Measurements from ENCODE around the gene PPFIA2. TPM values are rescaled to one million over a fixed set of nuclear protein-coding genes. Genes with fewer than 3 reads are reported as not detected.
"Not testable (repeated sequence)": the region's sequence is repeated elsewhere in the genome, so short reads cannot be mapped to it uniquely, and the experiment has no call there.

PPFIA2 gene
- polyA plus RNA-seq, 1 of the 3 experiments (the other 2 are of a cell fraction): not detected

DNA sequence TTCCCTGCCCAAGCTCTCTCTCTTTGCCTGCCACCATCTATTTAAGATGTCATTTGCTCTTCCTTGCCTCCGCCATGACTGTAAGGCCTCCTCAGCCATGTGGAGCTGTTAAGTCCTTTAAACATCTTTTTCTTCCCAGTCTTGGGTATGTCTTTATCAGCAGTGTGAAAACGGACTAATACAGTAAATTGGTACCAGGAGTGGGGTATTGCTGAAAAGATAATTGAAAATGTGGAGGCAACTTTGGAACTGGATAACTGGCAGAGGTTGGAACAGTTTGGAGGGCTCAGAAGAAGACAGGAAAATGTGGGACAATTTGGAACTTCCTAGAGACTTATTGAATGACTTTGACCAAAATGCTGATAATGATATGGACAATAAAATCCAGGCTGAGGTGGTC is 168.4 kb downstream of the PPFIA2 start:
- H3K4me2 ChIP-seq; CTCF ChIA-PET; H3K9me2 ChIP-seq; H4K20me1 ChIP-seq (ENCODE audit: insufficient read depth); H3K4me3 ChIP-seq (ENCODE audit: low read depth in 2 of 2, low read length in 1 of 2); H3K27ac ChIP-seq (ENCODE audit: low read depth in 2 of 2, low read length in 1 of 2); POLR2A ChIA-PET; H3K9me3 ChIP-seq; H3K9ac ChIP-seq; H3K79me2 ChIP-seq (ENCODE audit: insufficient read depth); H3K27me3 ChIP-seq (ENCODE audit: insufficient read depth); H3F3A ChIP-seq (replicated peaks; ENCODE audit: insufficient read depth); H2AFZ ChIP-seq (ENCODE audit: low read depth); H3K36me3 ChIP-seq (replicated peaks in 1 of 2; ENCODE audit: control insufficient read depth in 1 of 2, insufficient read depth in 2 of 2, low read length in 1 of 2); DNase-seq; H3K4me1 ChIP-seq (ENCODE audit: control insufficient read depth in 1 of 2, insufficient read depth in 2 of 2, low read depth in 1 of 2, low read length in 1 of 2): not testable (repeated sequence)
- 13% methylated on average over 2 of the region's 2 CpGs for WGBS (ENCODE audit: low lambda C conversion rate)

DNA sequence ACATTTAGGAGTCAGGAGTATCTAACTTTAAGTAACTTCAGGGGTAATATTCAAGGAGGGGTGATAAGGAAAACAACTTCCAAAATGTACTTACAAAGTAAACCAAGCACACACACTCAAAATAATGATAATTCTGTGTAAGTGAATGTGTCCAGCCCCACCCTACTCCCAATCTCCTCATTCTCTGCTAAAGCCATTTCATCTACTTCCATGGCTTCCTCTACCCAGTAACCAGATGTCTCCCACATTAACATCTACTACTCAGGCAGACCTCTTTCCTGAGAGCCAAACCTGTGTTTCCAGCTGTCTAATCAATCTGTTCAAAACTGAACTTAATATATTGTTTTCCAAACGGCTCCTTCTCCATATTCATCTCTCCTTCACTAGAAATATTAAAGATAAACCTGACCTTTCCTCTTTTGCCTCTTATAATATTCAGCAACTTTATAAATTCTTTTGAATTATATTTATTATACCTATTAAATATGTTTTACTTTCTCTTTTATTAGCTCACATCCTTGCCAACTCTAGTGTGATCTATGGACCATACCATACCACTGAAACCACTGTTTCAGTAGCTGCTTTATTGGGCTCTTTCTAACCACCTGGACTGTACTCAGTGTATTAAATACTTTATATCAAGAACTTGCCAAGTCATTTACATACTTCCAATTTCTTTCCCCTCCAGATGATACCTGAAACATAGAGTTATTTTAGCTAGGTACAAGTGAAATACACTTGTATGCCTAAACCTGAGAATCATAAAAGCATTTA is 170.7 kb downstream of the PPFIA2 start:
- CTCF ChIA-PET: interaction anchor here (1.0 to 1.5 kb wide), 2 partner anchors 22 to 137 kb away, joined by 3 to 5 read pairs; no protein-coding TSS in a partner anchor
- 5% methylated on average over 1 of the region's 1 CpG for WGBS (ENCODE audit: low lambda C conversion rate)
- TF ChIP-seq, protein P1, sequence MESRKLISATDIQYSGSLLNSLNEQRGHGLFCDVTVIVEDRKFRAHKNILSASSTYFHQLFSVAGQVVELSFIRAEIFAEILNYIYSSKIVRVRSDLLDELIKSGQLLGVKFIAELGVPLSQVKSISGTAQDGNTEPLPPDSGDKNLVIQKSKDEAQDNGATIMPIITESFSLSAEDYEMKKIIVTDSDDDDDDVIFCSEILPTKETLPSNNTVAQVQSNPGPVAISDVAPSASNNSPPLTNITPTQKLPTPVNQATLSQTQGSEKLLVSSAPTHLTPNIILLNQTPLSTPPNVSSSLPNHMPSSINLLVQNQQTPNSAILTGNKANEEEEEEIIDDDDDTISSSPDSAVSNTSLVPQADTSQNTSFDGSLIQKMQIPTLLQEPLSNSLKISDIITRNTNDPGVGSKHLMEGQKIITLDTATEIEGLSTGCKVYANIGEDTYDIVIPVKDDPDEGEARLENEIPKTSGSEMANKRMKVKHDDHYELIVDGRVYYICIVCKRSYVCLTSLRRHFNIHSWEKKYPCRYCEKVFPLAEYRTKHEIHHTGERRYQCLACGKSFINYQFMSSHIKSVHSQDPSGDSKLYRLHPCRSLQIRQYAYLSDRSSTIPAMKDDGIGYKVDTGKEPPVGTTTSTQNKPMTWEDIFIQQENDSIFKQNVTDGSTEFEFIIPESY (IDR thresholded peaks at IDR 0.05; ENCODE audit: borderline replicate concordance, low read depth): no peak
- TF ChIP-seq POLR2AphosphoS5 (IDR thresholded peaks at IDR 0.05; ENCODE audit: low read depth, low read length): no peak
- TF ChIP-seq TAF1 (IDR thresholded peaks at IDR 0.05; ENCODE audit: borderline replicate concordance, low read depth, low read length): no peak

DNA sequence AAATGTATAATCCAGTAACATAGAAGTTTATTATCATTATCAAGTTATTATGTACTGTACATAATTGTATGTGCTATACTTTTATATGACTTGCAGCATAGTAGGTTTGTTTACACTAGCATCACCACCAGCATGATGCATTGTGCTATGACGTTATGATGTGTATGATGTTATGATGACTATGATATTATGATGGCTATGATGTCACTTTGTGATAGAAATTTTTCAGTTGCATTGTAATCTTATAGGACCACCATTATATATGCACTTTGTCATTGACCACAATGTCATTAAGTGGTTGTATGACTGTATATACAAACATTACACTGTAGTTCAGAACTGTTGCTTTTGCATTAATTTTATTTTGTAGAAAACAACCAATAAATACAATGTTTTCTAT is 173.4 kb downstream of the PPFIA2 start:
- H3K27ac ChIP-seq (ENCODE audit: low read depth in 2 of 2, low read length in 1 of 2): no peak overlapping the region
- H3K4me1 ChIP-seq (ENCODE audit: control insufficient read depth in 1 of 2, insufficient read depth in 2 of 2, low read depth in 1 of 2, low read length in 1 of 2): no peaks in the 10 kb centered on the region
- CTCF ChIA-PET: no interaction called here
- no peaks in the 10 kb centered on the region for H4K20me1 ChIP-seq (ENCODE audit: insufficient read depth)
- H3K9ac ChIP-seq: no peak overlapping the region
- POLR2A ChIA-PET: no interaction called here
- H3K79me2 ChIP-seq (ENCODE audit: insufficient read depth): no peaks in the 10 kb centered on the region
- no peak for DNase-seq
- H3K9me3 ChIP-seq: no peaks in the 10 kb centered on the region
- H3K27me3 ChIP-seq (ENCODE audit: insufficient read depth): no peaks in the 10 kb centered on the region
- H3K9me2 ChIP-seq: no peaks in the 10 kb centered on the region
- no peaks in the 10 kb centered on the region for H3F3A ChIP-seq (replicated peaks; ENCODE audit: insufficient read depth)
- no peak overlapping the region for H3K4me3 ChIP-seq (ENCODE audit: low read depth in 2 of 2, low read length in 1 of 2)
- no peak overlapping the region for H2AFZ ChIP-seq (ENCODE audit: low read depth)
- H3K4me2 ChIP-seq: no peak overlapping the region
- no peaks in the 10 kb centered on the region for H3K36me3 ChIP-seq (replicated peaks in 1 of 2; ENCODE audit: control insufficient read depth in 1 of 2, insufficient read depth in 2 of 2, low read length in 1 of 2)
- 0% methylated on average over 1 of the region's 1 CpG for WGBS (ENCODE audit: low lambda C conversion rate)
- TF ChIP-seq FOXJ3 (CRISPR knock-in tag; IDR thresholded peaks at IDR 0.05): no peak
- TF ChIP-seq, protein P2, sequence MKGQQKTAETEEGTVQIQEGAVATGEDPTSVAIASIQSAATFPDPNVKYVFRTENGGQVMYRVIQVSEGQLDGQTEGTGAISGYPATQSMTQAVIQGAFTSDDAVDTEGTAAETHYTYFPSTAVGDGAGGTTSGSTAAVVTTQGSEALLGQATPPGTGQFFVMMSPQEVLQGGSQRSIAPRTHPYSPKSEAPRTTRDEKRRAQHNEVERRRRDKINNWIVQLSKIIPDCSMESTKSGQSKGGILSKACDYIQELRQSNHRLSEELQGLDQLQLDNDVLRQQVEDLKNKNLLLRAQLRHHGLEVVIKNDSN (IDR thresholded peaks at IDR 0.05; ENCODE audit: borderline replicate concordance, low read depth): no peak
- TF ChIP-seq MXI1 (IDR thresholded peaks at IDR 0.05; ENCODE audit: low read depth, low read length): no peak
- TF ChIP-seq YY1 (IDR thresholded peaks at IDR 0.05; ENCODE audit: low read depth): no peak
- TF ChIP-seq NFIC (IDR thresholded peaks at IDR 0.05; ENCODE audit: borderline replicate concordance): no peak
- TF ChIP-seq RCOR1 (IDR thresholded peaks at IDR 0.05; ENCODE audit: low read length): no peak
- no peak for TF ChIP-seq ELF1 (IDR thresholded peaks at IDR 0.05)
- TF ChIP-seq CHD2 (IDR thresholded peaks at IDR 0.05; ENCODE audit: low read length, partially characterized antibody): no peak
- TF ChIP-seq RFX5 (IDR thresholded peaks at IDR 0.05; ENCODE audit: low read length): no peak
- no peak for TF ChIP-seq GATA2 (CRISPR knock-in tag; IDR thresholded peaks at IDR 0.05)
- TF ChIP-seq, protein P3, sequence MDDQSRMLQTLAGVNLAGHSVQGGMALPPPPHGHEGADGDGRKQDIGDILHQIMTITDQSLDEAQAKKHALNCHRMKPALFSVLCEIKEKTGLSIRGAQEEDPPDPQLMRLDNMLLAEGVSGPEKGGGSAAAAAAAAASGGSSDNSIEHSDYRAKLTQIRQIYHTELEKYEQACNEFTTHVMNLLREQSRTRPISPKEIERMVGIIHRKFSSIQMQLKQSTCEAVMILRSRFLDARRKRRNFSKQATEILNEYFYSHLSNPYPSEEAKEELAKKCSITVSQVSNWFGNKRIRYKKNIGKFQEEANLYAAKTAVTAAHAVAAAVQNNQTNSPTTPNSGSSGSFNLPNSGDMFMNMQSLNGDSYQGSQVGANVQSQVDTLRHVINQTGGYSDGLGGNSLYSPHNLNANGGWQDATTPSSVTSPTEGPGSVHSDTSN (IDR thresholded peaks at IDR 0.05): no peak
- TF ChIP-seq, protein P4, sequence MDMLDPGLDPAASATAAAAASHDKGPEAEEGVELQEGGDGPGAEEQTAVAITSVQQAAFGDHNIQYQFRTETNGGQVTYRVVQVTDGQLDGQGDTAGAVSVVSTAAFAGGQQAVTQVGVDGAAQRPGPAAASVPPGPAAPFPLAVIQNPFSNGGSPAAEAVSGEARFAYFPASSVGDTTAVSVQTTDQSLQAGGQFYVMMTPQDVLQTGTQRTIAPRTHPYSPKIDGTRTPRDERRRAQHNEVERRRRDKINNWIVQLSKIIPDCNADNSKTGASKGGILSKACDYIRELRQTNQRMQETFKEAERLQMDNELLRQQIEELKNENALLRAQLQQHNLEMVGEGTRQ (IDR thresholded peaks at IDR 0.05; ENCODE audit: borderline replicate concordance, low read depth, low read length): no peak
- TF ChIP-seq NRF1 (IDR thresholded peaks at IDR 0.05; ENCODE audit: low read depth, low read length): no peak

More for the DNA sequence above, 170.7 kb downstream of the PPFIA2 start:
- Histone ChIP-seq H3F3A (replicated peaks; ENCODE audit: insufficient read depth) (no peaks in the 10 kb centered on the region), H3K4me2 (no peak overlapping the region), H3K79me2 (ENCODE audit: insufficient read depth) (no peaks in the 10 kb centered on the region), H3K9me3 (no peaks in the 10 kb centered on the region), H4K20me1 (ENCODE audit: insufficient read depth) (no peaks in the 10 kb centered on the region), H3K27me3 (ENCODE audit: insufficient read depth) (no peaks in the 10 kb centered on the region), H3K9ac (no peak overlapping the region), H3K27ac (ENCODE audit: low read depth in 2 of 2, low read length in 1 of 2) (no peak overlapping the region), H2AFZ (ENCODE audit: low read depth) (no peak overlapping the region), H3K36me3 (replicated peaks in 1 of 2; ENCODE audit: control insufficient read depth in 1 of 2, insufficient read depth in 2 of 2, low read length in 1 of 2) (no peaks in the 10 kb centered on the region), H3K9me2 (no peaks in the 10 kb centered on the region), H3K4me1 (ENCODE audit: control insufficient read depth in 1 of 2, insufficient read depth in 2 of 2, low read depth in 1 of 2, low read length in 1 of 2) (no peaks in the 10 kb centered on the region), H3K4me3 (ENCODE audit: low read depth in 2 of 2, low read length in 1 of 2) (no peak overlapping the region)
- POLR2A ChIA-PET: no interaction called here
- no peak for DNase-seq
